Gastrocnemius medialis (tissue), 4 donors: ENCODE measurements around the gene CLMP.

ENCODE experiments used
- POLR2A ChIP-seq, 2 donors: fragments of 450-650 bp; IDR thresholded peaks; one replicate each; pipeline ENCODE4 v1.6.1; 2017; ENCODE audit warnings: antibody characterized with exemption in 2 of 2, mild to moderate bottlenecking in 2 of 2, moderate library complexity in 2 of 2
- TF ChIP-seq, protein P1 (sequence below), 5 experiments: fragments of 450-650 bp in 3 of 5; fragments of 200-600 bp in 2 of 5; sonication (generic) in 2 of 5; IDR thresholded peaks in 4 of 5; conservative IDR thresholded peaks in 1 of 5; 1 replicate in 4 of 5; 2 replicates in 1 of 5; pipeline ENCODE4 v1.5.1; 2016 to 2019; ENCODE audit warnings: antibody characterized with exemption in 5 of 5, mild to moderate bottlenecking in 3 of 5, moderate library complexity in 3 of 5

DNA sequence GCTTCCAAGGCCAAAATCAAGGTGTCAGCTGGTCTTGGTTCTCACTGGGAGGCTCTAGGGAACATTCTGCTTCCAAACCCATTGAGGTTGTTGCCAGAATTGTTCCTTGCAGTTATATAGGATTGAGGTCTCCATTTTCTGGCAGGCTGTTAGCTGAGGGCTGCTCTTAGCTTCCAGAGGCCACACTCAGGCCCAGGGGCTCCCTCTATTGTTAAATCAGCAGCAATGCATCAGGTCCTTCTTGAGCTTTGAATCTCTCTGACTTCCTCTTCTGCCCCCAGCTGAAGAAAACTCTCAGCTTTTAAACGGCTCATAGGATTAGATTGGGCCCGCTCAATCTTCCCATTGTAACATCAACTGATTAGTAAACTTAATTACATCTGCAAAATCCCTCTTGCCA is 174.1 kb downstream of the CLMP start:
- no peak for TF ChIP-seq POLR2A (IDR thresholded peaks at IDR 0.05)
- TF ChIP-seq, protein P1, sequence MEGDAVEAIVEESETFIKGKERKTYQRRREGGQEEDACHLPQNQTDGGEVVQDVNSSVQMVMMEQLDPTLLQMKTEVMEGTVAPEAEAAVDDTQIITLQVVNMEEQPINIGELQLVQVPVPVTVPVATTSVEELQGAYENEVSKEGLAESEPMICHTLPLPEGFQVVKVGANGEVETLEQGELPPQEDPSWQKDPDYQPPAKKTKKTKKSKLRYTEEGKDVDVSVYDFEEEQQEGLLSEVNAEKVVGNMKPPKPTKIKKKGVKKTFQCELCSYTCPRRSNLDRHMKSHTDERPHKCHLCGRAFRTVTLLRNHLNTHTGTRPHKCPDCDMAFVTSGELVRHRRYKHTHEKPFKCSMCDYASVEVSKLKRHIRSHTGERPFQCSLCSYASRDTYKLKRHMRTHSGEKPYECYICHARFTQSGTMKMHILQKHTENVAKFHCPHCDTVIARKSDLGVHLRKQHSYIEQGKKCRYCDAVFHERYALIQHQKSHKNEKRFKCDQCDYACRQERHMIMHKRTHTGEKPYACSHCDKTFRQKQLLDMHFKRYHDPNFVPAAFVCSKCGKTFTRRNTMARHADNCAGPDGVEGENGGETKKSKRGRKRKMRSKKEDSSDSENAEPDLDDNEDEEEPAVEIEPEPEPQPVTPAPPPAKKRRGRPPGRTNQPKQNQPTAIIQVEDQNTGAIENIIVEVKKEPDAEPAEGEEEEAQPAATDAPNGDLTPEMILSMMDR (IDR thresholded peaks at IDR 0.05 in 4 of 5, conservative IDR thresholded peaks at IDR 0.05 in 1 of 5), result no peak
